Measurements from ENCODE around the gene DNAH3.
"Not testable (repeated sequence)": the region's sequence is repeated elsewhere in the genome, so short reads cannot be mapped to it uniquely, and the experiment has no call there.

The DNAH3 gene

DNA sequence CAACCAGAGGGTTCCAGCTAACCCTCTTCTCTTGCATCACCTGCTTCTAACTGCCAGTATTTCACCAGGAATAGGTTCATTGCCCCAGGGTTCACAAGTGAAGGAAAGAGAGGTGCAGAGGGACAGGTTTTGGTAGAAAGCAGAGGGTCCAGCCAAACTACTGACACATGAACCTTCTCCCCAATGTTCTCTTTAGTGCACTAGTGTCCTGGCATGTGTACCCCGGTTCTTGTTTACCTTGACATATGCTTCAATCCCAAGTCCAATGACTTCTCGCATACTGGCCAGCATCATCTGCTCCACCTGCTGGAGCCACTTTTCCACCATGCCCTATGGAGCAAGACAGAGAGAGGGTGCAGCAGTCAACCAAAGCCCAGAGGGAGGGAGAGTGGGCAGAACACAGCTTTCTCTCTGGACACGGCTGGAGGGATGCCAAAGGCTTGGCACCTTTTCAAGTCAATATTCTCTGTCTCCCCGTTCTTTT is 90.6 kb downstream of the DNAH3 start:
- no peak for DNase-seq

DNA sequence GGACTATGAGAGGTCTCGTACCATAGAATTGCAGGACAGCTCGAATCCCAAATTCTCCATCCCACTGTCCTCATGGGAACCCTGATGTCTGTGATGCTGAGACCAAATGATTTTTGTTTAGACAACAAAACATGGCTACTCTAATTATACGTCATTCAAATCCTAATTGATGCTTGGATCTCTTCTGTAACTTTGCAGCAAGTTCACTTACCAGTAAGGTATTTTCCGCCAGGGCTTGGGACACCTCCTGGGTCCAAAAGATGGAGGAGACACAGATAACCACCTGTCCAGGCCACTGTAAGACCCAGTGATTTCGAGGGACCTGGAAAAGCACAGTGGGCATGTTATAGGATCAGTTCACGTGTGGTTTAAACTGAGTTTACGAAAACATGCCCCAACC is 92.8 kb downstream of the DNAH3 start:
- no peak for DNase-seq

DNA sequence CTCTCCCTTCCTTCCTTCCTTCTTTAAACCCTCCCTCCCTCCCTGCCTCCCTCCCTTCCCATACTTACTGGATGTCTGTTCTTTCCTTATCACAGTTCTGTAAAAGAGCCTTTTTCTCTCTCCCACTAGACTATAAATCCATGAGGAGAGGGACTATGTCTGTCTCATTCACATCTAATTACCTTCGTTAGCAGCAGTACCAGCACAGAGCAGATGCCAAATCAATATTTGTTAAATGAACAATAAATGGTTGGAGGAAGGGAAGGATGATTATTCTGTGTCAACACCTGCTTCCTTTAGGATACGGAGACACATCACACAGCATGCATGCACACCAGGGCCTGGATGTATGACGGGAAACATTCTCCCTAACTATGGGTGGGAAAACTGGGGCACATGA is 94.2 kb downstream of the DNAH3 start:
- no peak for DNase-seq

DNA sequence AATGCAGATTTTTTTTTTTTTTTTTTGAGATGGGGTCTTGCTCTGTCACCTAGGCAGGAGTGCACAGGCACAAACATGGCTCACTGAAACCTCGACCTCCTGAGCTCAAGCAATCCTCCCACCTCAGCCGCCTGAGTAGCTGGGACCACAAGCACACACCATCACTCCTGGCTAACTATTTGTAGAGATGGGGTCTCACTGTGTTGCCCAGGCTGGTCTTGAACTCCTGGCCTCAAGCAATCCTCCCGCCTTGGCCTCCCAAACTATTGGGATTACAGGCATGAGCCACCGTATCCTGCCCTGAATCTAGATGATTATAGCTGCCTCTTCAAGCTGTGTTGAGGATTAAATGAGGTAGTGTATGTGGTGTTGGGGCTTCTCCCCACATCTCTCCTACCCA is 94.9 kb downstream of the DNAH3 start:
- DNase-seq = not testable (repeated sequence)

DNA sequence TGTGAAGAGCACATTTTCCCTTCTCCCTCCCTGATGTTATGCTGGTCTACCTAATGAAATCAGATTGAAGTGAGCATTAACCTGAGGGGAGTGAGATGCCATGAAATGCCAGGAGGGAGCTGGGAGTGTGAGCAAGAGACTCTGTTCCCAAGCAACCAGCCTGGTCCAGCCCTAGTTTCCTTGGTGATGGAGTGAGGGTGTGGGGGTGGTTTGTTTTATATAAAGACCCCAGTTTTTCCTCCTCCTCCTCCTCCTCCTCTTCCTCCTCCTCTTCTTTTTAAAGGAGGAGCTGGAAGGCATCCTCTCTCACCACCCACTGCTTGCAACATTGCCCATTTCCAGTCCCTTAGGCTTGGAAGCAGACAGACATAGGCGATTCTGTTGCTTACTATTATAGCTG is 97.1 kb downstream of the DNAH3 start:
- no peak for DNase-seq

DNA sequence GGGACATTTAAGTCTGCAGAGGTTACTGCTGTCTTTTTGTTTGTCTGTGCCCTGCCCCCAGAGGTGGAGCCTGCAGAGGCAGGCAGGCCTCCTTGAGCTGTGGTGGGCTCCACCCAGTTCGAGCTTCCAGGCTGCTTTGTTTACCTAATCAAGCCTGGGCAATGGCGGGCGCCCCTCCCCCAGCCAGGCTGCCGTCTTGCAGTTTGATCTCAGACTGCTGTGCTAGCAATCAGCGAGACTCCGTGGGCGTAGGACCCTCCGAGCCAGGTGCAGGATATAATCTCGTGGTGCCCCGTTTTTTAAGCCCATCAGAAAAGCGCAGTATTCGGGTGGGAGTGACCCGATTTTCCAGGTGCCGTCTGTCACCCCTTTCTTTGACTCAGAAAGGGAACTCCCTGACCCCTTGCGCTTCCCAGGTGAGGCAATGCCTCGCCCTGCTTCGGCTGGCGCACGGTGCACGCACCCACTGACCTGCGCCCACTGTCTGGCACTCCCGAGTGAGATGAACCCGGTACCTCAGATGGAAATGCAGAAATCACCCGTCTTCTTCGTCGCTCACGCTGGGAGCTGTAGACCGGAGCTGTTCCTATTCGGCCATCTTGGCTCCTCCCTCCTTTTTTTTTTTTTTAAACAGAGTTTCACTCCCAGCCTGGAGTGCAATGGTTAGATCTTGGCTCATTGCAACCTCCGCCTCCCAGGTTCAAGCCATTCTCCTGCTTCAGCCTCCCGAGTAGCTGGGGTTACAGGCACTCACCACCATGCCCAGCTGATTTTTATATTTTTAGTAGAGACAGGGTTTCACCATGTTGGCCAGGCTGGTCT is 102.3 kb downstream of the DNAH3 start:
- not testable (repeated sequence) for DNase-seq

DNA sequence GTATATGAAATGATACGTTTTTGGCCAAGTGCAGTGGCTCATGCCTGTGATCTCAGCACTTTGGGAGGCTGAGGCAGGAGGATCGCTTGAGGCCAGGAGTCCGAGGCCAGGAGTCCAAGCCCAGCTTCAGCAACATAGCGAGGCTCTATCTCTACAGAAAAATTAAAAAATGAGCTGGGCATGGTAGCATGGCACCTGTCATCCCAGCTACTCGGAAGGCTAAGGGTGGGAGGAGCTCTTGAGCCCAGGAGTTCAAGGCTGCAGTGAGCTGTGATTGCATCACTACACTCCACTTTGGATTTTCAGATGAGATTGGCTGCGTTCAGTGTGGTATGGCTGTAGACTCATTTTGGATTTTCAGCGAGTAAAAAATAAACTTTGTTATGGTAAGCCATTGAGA is 112.4 kb downstream of the DNAH3 start:
- DNase-seq = no peak

DNA sequence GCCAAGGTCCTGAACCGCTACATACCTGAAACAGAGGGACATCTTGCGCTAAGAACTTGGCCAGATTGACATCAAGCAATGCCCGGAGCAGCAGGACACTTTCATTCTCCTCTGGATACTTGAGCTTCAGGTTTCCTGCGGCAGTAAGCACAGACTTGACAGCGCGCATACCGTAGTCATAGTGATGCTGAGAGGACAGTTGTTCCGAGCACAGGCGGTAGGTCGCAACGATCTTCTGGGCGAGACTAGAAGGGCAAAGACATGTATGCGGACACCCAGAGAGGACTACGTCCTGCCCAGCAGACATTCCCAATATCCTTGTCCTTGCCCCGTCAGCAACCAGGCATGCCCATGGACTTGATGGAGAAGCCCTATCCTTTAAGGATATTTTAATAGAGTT is 112.9 kb downstream of the DNAH3 start:
- no peak for DNase-seq

DNA sequence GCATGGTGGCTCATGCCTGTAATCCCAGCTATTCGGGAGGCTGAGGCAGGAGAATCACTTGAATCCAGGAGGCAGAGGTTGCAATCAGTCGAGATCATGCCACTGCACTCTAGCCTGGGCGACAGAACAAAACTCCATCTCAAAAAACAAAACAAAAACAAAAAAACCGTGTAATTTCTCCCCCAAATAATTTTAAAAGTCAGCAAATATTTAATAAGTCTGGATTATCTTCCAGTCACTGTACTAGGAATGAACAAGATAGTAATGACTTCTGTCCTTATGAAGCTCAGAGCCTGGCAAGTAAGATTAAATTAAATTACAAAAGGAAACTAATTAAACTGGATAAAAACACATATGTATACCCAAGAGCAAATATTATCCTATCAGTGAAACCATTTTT is 113.5 kb downstream of the DNAH3 start:
- DNase-seq = no peak

DNA sequence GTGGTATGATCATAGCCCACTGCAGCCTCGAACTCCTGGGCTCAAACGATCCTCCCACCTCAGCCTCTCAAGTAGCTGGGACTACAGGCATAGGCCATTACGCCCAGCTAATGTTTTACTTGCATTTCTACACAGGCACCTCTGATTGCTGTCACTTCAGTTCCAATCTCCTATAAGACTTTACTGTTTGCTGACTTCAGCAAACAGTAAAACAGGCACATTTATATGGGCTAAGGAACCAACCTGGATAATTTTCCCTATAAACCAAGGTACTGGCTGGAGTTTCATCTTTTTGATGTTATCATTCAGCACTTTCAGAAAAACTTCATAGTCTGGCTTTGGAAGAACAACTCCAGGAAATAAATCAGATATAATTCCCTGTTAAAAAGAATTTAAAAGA is 114.2 kb downstream of the DNAH3 start:
- no peak for DNase-seq

DNA sequence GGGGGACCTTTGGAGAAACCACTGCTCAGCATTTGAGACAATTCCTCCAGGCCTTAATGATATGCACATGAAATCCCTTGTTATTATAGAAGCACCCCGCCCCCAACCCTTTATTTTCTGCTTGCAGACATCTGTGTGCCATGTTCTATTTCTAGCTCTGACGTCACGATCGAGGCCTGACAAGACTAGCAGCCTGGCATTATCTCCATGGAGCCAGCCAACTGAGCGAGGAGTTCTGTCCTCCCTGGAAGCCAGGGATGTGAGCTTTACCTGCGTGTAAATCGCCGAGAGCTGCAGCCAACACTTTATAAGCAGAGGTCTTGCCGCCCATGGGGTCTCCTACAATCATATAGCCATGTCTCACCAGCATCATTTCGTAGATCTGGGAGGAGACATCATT is 116.9 kb downstream of the DNAH3 start:
- DNase-seq = no peak

DNA sequence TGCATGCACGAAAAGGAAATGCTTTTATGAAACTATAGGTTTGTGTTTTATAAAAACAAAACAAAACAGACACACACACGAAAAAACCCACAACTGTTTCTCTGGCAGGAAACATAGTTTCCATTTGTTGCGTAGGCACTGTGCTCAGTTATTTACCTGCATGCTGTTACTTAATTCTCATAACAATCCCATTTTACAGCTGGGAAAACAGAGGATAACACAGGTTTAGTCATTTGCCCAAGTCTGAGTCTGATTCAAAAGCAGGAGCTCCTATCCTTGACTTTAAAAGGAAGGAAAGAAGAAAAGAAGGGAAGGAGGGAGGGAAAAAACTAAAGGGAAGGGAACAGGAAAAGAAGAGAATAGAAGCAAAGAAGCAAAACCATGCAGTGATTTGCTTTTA is 117.4 kb downstream of the DNAH3 start:
- no peak for DNase-seq

DNA sequence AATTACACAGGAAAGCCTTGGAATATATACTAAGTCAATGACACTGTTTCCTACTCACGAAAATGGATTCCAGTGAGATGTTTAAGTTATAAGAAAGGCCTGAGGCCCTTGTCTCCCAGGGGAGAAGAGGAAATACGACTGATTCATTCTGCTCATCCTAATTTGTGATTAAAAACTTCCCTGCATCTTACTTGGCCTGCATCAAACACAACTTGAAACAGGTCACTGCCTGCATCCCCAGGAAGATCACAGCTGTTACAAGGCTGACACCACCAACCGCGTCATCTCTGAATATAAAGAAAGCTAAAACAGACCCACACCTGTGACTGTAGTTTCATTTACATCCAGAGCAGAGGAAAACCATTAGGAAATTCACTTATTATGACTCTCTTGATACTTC is 121.9 kb downstream of the DNAH3 start:
- no peak for DNase-seq

DNA sequence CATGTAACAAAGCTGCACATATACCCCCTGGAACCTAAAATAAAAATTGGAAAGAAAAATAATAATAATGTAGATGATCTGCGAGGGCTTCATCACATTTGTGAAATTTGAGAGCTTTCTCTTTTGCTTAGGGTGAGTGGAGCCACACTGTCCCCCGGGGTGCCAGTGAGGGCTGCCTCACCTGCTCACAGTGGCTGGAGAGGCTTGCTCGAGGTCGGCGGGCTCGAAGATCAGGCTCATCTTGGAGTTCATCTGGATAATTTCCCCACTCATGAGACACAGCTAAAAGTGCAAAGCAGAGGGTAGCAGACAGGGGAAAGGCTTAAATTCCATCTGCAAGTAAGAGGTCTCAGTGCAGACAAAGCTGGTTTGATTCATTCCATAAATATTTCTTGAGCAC is 123.8 kb downstream of the DNAH3 start:
- no peak for DNase-seq

DNA sequence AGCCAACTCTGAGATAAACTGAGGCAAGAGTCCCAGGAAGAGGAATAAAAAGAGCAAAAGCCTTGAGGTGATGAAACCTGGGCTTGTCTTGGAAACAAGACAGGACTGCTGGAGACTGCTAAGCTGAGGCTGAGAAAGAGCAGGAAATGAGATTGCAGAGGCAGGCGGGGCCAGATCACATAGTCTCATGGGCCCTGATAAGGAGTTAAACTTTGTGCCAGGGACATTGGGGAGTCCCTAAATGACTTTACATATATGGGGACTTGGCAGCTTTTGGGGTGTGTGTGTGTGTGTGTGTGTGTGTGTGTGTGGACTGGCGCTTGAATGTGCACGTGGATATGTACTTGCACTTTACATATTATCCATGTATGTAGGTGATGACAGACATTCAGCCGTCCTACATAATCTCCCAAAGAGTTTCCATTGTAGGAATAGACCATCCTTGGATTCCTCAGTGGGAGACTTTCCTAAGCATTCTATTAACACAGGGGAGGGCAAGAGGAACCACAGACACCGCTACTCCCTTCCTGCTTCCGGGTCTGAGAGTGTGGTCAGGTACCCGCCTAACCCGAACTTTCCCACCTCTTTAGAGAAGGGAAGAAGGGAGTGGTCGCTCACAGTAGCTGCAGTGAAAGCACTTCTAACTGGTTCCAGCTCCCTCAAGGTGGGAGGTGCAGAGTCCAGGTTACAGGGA is 127.0 kb downstream of the DNAH3 start:
- no peak for DNase-seq

DNA sequence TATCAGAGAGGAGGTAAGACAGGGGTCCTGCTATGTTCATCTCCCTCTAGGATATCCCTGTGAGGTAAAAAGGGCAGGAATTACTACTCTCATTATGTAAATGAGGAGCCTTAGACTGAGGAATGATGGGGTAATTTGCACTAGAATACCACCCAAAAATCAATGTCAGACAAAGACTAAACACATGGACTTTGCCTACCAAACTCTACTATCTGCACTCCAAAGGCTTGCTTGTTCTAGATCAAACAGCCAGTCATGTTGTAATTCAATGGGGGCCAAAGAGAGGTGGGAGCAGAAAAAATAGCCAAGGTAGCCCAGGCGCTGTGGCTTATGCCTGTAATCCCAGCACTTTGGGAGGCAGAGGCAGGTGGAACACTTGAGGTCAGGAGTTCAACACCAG is 129.3 kb downstream of the DNAH3 start:
- no peak for DNase-seq

DNA sequence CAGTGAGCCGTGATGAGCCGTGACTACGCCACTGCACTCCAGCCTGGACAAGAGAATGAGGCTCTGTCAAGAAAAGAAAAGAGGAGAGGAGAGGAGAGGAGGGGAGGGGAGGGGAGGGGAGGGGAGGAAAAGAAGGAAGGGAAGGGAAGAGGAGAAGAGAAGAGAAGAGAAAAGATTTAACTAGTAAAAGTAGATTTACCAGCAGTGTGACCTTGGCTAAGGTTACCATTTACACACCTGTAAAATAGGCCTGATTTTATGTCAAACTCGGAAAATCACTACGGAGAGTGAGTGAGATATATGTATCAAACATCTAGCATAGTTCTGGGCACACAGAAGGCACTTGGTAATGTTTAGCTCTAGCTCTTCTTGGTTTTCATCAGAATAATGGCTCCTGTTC is 140.8 kb downstream of the DNAH3 start:
- no peak for DNase-seq

DNA sequence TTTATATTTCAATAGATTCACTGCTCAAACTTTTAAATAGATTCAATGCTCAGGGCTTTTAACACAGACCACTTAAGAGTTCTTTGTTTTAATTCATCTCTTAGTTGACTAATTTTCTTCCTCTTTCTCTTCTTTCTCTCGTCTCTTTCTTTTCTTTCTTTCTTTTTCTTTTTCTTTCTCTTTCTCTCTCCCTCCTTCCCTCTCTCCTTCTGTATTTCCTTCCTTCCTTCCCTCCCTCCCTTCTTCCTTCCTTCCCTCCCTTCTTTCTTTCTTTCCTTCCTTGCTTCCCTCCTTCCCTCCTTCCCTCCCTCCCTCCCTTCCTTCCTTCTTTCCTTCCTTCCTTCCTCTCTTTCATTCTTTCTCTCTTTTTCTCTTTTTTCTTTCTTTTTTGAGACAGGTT is 145.6 kb downstream of the DNAH3 start:
- no peak for DNase-seq

DNA sequence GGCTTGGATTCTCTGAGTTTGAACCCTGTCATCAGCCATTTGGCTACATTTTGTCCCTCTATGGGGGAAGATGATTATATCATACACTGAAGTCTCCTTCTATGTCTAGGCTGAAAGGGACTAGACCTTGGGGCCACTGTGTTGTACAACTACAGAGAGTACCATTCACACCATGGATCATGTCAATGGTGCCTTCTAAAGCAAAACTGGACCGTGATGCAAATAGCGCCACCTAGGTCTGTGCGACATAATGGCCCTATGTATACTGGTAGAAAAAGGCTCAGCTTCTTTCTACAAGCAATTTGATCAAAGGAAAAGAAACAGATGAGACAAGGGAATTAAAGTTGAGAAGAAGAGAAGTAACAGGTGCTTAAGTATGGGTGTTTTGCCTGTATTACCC is 149.4 kb downstream of the DNAH3 start:
- no peak for DNase-seq

DNA sequence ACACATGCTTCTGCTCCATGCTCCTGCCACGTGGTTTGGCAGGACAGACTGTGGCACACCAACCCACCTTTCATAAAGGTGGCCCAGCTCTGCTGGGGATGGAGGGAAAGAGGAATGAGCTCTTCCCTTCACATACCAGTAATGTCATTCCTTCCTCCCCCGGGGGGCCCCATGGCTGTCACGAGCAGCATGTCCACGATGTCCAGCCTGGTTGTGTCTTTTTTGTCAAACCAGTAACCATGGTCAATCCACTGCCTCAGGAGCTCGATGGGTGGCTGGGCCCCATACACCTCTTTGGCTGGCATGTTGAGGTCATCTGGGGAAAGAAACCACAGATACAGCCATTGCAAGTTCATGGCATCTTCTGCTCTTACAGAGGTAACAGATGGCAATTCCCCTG is 153.5 kb downstream of the DNAH3 start:
- no peak for DNase-seq

DNA sequence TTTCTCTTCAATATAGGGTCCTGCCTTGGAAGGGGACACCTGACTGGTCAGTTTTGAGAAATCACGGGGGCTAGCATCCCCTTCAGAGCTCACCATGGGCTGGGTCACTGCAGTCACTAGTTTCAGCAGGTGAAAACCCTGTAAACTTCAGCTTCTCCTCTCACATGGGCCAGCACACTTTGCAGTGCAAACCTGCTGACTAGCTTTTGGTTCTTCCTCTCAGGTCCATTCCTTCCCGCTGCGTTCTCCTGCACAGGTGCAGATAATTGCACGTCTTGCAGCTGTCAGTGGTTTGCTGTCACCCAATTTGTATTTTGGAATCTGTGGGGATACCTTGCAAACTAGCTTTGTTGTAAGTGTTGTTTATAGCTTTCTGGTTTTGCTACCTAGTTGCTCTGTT is 154.9 kb downstream of the DNAH3 start:
- DNase-seq = no peak

DNA sequence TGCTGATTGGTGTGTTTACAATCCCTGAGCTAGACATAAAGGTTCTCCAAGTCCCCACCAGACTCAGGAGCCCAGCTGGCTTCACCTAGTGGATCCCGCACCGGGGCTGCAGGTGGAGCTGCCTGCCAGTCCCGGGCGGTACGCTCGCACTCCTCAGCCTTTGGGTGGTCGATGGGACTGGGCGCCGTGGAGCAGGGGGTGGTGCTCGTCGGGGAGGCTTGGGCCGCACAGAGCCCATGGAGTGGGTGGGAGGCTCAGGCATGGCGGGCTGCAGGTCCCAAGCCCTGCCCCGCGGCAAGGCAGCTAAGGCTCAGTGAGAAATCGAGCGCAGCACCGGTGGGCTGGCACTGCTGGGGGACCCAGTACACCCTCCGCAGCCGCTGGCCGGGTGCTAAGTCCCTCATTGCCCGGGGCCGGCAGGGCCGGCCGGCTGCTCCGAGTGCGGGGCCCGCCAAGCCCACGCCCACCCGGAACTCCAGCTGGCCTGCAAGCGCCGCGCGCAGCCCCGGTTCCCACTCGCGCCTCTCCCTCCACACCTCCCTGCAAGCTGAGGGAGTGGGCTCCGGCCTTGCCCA is 161.1 kb downstream of the DNAH3 start:
- not testable (repeated sequence) for DNase-seq

DNA sequence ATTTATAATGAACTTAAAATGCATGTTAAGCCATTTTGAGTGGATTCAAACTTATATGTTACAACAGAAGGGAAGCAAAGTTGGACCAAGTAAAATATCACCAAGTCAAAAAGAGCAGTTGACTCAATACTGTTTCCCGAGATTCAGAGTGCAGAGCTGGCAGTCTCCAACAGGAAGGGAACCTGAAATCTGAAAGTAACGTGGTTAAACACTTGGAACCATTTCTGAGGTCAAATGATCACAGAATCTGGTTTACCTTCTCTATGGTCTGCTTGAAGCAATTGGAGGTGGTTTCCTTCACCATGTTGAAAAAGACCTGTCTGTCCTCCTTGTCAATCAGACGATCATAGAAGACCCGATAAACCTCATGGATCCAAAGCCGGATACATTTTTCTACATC is 163.6 kb downstream of the DNAH3 start:
- DNase-seq = no peak

DNA sequence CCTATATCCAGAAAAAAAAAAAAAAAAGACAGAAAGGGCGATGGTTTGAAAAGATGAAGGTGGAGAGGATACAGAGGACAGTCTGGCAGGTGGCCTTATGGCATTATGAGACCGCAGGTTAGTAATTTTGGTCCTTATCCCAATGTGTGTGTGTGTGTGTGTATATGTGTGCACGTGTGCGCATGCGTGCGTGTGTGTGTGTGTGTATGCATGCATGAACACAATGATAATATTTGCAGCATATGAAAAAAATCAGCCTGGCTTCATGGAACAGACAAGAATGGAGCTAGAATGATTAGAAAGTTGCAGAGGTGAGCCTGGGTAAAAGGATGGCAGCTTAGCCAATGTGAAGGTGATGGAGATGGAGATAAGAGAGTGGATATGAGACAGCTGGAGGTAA is 166.6 kb downstream of the DNAH3 start:
- DNase-seq = no peak

Measured in KG1 (cell line).